GM18519 (cell line): ENCODE results near the gene C17orf114.

ENCODE experiments used
- ATAC-seq: cut with Tn5 transposase; IDR thresholded peaks from one replicate; pipeline ENCODE4 v1.9.1; 2021; ENCODE audit warnings: mild to moderate bottlenecking, moderate library complexity; ENCODE audit not compliant: unreplicated experiment, low FRiP score

The C17orf114 gene

DNA sequence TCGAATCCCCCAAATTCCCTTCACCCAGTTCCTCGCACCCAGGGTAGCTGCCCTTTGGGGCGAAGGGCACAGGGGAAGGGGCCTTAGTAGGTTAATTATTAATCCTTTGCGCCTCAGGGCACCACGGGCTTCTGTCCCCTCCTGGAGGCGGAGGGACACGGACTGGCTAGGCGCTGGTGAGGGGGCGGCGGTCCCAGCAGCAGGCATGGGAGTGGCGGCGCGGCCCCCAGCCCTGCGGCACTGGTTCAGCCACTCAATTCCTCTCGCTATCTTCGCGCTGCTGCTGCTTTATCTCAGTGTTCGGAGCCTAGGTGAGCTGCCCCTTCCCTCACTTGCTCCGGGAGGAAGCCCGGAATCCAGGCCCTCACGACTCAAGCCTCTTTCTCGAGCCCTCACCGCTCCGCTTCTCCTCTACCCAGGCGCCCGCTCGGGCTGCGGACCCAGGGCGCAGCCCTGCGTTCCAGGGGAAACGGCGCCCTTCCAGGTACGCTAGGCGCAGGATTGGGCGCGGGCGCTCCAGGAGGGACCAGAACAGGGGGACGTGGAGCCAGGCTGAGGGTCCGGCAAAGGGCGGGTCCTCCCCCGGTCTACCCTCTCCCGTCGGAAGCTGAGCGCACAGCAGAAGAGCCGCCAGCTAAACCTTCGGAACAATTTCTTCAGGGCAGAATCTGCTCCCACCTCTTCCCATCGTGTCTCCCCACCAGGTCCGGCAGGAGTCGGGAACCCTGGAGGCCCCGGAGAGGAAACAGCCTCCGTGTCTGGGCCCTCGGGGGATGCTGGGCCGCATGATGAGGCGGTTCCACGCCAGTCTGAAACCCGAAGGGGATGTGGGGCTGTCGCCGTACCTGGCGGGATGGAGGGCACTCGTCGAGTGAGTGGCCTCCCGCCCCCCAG, 13.1 kb downstream of the C17orf114 start, which contains the start of gene GLTPD2:
TSS of gene GLTPD2 (plus strand) at position 158 of the 894 bp plus-strand sequence. CDS start at position 206, 48 bp downstream.
- ATAC-seq: no peak

DNA sequence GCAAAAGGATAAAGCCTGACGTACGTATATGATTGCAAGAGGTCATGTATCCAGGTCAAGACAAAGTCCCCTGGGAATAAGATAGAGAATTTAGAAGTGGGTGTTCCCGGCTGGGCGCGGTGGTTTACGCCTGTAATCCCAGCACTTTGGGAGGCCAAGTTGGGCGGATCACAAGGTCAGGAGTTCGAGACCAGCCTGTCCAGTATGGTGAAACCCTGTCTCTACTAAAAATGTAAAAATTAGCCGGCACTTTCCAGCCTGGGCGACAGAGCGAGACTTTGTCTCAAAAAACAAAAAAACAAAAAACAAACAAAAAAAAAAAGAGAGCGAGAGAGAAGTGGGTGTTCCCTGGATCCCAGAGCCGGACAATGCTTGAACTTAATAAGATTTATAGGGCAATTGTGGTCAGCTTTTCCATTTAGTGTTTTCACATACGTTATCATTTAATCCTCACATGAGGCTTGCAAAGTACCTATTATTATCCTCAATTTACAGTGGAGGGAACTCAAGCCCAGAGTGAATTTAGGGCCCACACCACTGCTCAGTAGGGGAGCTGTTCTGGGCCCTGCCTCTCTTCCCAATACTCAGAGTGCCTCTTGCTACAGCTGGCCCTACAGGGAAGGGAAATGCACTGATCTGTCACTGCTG, 13.8 kb downstream of the C17orf114 start:
- no peak for ATAC-seq

DNA sequence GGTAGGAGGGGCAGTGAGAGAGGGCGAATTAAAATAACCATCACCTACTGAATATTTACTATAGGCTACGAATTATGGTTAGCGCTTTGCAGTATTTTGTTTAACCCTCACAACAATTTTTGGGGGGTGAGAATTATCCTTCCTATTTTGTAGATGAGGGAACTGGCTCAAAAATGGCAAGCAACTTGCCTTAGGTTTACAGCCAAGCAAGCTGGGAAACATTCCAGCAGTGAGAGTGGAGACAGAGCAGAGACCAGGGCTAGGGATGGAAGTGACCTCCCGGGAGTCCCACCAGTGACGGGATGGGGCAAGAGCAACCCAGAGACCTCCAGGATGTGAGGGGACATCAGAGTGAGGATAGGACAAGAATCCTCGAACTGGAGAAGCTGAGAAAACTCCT, 15.6 kb downstream of the C17orf114 start:
- ATAC-seq: no peak

DNA sequence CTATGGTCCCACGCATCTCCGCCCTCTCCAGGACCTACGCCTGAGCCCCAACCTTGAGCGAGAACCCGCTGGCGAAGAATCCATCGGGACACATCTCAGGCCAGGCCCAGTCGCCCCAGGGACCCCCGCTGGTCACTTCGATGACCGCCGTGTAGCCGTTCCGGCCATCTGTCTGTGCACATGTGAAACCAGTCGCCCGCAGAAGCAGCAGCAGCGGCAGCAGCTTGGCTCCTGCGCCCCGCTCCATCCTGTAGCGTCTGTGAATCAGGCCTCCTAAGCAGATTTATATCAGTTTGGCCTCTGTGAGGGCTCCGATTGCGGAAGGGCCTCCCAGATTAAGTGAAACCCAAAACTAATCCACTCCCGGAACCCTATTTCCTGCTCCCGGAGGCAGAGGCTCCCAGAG, 16.0 kb downstream of the C17orf114 start, which contains the start of gene VMO1:
TSS of gene VMO1 (minus strand) at position 259 of the 406 bp plus-strand sequence. CDS start at position 247, 12 bp downstream.
- ATAC-seq: no peak

DNA sequence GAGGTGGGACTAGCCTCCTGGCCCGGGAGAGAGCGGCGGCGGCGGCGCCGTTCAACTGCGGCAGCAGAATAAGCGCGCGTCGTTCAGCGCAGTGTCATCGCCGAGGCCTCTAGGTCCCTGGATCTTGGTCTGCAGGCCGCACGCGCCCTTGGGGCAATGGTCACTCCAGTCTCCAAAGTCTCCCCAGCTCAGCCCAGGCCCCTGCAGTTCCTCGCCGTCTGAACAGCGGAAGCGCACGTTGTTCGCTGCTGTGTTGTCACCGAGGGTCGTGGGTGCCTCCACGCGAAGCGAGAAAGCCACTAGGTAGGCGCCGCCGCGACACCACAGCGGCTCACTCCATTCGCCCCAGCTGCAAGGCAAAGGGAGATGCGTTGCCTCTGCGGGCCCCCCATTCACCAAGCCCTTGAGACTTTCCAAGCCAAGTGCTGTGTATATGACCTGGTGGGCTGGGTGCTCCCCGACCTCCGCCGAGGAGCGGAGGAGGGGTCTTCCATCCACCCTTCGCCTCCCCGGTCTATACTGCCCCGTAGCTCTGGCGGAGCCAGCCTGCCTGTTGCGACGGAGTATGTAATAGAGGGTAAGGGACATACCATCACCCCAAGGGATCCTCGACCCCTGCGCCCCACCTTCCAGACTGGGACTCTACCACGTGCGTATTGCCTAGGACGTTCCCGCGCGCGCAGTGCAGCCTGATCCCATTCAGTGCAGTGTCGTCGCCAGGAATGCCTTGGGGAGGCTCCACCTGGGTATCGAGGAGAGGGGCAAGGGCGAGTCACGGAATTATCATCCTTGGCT, 16.6 kb downstream of the C17orf114 start:
- no peak for ATAC-seq

DNA sequence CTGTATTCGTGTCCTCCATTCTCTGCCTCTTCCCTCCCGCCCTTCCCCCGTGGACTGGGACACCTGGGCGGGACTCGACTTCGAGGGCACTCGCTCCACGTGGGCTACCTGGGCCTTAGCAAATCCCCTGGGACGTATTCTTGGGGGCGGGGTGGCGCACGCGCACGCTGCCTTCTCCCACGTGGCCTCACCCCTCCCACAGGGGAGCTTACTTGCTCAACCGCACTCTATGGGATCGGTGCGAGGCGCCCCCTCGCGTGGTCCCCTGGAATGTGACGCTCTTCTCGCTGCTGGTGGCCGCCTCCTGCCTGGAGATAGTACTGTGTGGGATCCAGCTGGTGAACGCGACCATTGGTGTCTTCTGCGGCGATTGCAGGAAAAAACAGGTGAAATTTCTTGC, 19.5 kb downstream of the C17orf114 start:
- no peak for ATAC-seq

DNA sequence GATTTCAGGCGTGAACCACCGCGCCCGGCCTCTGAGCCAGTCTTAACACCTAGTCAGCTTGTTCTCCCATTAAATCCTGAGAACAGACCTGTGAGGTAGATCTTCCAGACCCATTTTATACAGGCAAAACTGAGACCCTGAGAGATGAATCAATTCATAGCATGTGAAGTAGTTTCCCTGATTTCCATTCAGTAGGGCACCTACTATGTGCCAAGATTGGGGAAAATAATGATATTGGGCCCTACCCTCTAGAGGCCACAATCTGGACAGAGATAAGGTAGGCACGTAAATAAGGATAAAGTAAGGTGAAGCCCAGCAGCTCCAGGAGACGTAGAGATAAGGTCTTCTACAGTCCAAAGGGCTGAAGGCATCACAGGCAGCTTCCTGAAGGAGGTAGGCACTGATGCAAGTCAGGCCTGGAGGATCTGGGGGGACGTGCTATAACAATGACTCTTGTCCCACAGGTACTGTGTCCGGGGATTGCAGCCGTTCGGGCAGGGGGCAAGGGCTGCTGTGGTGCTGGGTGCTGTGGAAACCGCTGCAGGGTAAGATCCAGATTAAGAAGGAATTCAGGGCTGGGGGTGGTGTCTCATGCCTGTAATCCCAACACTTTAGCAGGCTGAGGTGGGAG, 21.7 kb downstream of the C17orf114 start:
- no peak for ATAC-seq

DNA sequence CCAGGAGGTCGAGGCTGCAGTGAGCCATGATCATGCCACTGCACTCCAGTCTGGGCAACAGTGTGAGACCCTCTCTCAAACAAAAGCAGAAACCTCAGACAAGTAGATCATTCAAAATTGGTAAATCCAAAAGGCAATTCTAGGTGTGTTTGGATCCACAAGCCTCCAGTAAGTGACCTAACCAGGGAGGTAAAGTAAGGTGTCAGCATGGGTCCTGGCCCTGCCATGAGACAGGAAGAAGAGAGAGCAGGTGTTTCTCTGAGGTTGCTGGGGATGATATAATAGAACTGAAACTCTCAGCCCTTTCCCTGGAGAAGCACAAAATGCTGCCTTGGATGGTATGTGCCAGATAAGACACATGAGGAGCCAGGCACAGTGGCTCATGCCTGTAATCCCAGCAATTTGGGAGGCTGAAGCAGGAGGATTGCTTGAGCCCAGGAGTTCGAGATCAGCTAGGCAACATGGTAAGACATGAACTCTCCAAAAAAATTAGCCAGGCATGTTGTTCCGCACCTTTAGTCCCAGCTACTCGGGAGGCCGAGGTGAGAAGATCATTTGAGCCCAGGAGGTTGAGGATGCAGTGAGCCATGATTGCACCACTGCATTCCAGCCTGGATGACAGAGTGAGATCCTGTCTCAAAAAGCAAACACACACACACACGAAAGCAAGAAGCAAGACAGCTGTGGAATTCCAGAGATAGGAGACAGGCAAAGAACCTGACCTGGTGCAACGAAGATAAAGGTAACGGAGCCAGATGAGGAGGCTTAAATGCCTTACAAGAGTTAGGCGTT, 24.0 kb downstream of the C17orf114 start:
- no peak for ATAC-seq

DNA sequence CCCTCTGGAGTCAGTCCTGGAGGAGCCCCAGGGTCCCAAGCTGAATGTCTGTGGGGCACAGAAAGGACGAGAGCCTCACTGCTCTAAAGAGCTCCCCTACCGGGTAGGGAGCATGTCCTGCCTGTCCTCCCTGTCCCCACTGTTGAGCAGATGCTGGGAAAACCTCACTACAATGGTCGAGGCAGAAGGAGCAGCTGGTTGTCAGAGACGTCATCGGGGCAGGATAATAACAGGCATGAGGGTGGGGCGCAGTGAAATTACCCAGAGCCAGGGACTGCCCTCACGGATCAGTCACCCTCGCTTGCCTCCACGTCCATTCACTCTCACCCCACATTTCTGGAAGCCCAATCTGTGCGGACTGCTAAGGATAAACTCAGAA, 29.9 kb downstream of the C17orf114 start:
- no peak for ATAC-seq

DNA sequence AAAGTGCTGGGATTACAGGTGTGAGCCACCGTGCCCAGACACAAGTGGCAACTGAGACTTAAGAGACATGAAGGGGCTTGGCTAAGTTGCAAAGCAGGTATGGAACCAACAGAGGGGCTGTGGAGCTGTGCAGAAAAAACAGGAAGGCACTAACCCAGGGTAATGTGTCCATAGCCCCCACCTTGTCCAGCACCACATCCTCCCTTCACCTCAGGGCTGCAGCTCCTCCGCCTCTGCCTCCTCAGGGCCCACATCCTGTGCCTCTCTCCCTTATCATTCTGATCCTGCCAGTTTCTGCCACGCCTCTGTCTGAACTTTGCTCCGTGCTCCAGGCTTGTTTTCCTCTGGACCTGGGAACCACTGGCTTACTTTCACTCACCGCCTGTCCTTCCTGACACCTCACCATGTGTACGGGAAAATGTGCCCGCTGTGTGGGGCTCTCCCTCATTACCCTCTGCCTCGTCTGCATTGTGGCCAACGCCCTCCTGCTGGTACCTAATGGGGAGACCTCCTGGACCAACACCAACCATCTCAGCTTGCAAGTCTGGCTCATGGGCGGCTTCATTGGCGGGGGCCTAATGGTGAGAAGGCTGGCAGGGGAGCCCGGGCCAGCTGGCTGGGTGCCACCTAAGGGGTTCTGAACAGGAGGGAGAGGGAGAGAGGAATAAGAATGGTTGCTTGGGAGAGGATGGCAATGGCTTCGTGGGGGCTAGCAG, 30.5 kb downstream of the C17orf114 start, which contains the start of gene TM4SF5:
TSS of gene TM4SF5 (plus strand) at position 368 of the 716 bp plus-strand sequence. CDS start at position 405, 37 bp downstream.
- ATAC-seq: no peak

DNA sequence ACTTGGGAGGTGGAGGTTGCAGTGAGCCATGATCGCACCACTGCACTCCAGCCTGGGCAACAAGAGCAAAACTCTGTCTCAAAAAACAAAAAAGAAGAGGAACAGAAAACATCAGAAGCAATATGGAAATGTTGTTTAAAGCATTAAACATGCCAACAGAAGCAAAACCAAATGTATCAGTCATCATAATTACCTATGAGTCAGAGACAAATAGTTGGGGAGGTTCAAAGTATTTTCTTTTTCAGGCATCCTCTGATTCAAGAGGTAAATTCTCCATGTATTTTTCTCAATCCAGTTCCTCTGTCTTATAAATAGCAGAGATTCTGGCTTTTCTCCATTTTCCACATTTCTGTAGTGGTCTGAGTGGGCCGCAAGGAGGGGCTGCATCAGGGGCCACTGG, 32.5 kb downstream of the C17orf114 start:
- no peak for ATAC-seq

DNA sequence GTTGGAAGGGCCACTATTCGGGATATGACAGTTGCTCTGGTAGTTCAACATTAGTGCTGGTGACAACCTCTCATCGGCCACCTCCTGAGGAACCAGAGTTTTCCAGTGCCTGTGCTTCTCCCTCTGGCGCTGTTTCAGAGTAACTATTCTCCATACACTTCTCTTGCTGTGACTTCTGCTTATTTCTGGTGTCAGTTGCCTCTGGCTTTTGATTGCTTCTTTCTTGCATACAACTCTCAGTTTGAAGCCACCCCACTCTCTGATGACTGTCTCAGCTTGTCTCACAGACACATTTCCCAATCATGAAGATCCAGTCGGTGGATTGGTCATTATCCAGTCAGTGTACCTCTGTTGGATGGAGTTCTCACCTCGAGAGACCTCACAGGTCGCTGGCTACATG, 33.8 kb downstream of the C17orf114 start:
- no peak for ATAC-seq

DNA sequence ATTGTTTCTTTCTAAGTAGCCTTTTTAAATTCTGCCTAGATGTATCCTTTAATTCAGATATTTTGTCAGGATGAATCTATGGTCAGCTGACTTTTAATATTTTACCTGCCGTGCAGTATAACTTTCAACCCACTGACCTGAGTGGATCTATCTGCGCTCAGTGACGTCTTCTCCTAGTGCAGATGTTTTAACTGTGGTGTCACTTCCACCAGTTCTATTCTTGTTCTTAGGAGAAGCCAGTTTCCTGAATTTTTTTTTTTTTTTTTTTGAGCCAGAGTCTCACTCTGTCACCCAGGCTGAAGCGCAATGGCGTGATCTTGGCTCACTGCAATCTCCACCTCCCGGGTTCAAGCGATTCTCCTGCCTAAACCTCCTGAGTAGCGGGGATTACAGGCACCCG, 35.4 kb downstream of the C17orf114 start:
- ATAC-seq: no peak

DNA sequence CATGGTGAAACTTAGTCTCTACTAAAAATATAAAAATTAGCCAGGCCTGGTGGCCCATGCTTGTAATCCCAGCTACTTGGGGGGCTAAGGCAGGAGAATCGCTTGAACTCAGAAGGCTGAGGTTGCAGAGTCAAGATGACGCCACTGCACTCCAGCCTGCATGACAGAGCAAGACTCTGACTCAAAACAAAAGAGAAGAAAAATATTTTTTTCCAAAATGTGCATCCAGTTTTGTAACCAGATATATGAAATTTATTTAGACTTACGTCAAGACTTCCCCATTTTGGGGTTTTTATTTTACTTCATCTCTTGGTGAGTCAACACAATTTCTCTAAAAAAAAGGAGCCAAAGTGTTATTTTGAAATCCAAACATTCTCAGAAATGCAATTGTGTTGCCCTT, 35.9 kb downstream of the C17orf114 start:
- ATAC-seq: no peak

DNA sequence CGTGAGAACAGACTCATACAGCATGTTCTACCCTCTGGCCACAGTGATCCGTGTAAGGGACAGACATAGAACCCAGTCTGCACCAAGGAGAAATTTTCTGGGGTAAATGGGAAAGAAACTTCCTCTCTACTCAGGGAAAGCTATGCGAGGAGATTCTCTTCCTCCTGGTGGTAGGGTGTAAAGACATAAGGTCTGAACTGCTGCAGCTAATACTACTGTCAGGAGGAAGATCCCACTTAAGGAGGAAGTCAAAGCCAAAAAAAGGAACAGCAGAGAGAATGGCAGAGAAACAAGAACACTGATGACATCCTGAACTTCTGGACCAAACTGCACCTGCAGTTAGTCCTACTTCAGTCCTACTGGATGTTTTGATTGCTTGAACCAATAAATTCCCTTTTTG, 37.5 kb downstream of the C17orf114 start:
- ATAC-seq: no peak

DNA sequence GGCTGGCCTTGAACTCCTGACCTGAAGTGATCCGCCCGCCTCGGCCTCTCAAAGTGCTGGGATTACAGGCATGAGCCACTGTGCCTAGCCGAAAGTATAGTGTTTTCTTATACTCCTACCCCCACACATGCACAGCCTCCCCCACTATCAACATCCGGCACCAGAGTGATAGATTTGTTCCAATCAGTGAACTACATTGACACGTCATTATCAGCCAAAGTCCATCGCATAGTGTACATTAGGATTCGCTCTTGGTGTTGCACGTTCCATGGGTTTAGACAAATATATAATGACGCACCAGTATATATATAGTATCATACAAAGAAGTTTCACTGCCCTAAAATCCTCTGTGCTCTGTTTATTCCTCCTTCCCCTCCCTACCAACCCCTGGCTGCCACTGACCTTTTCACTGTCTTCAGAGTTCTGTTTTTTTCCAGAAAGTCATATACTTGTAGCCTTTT, 42.3 kb downstream of the C17orf114 start:
- no peak for ATAC-seq

DNA sequence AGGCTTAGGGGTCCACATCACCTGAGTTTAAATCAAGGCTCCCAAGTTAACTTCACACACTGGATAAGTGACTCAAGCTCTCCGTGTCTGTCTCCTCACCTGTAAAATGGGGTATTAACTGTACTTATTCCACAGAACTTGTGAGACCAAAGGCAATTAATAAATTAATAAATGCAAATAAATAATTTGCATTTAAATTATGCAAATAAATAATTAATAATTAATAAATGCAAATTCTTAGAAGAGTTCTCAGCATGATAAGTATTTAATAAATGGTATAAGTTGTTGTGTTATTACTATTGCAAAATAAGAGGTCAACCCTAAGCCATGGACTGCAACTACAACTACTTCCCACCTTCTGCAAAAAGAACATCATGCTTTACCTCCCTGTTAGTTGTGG, 48.7 kb downstream of the C17orf114 start:
- no peak for ATAC-seq

DNA sequence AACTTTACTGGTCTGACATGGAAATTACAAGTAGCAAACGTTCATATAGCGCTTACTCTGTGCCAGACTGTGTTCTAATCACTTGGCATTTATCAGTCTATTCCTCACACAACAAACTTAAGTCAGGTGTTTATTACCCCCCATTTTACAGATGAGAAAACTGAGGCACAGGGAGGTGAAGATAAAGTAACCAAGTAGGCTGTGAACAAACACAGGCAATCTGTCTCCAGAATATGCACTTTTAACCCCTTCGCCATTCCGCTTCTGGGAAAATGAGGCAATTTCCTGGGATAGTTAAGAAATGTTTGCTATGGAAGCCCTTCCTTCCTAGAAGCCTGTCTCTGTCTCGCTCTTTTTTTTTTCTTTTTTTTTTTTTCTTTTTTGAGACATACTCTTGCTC, 50.2 kb downstream of the C17orf114 start:
- ATAC-seq: no peak
